Glomerular endothelial cell (primary cell): ENCODE results near the gene RANBP3. TPM values are rescaled to one million over a fixed set of nuclear protein-coding genes. Genes with fewer than 3 reads are reported as not detected.

Experiments
- DNase-seq: peaks from one replicate; pipeline ENCODE4 v3.0.0-alpha.2; 2011; ENCODE audit warnings: low read depth, low spot score; ENCODE audit errors: extremely low read depth
- total RNA-seq: library from RNA; depleted of rRNA; stranded (reverse); fragments of >200 nt; gene quantifications from 2 replicates; pipeline ENCODE4 v1.2.3, GENCODE V29; 2015

The RANBP3 gene
- total RNA-seq, 1 donor from 2014 or later, result 76.5 TPM

GRCh38 chr19:5932146-5932545 lies 45.8 kb downstream of the RANBP3 start:
- DNase-seq, result no peak

GRCh38 chr19:5931251-5931650 lies 46.7 kb downstream of the RANBP3 start:
- no peak for DNase-seq

- DNase-seq, result no peak
These were observed 48.3 kb downstream of the RANBP3 start for GRCh38 chr19:5929625-5930024.

DNA sequence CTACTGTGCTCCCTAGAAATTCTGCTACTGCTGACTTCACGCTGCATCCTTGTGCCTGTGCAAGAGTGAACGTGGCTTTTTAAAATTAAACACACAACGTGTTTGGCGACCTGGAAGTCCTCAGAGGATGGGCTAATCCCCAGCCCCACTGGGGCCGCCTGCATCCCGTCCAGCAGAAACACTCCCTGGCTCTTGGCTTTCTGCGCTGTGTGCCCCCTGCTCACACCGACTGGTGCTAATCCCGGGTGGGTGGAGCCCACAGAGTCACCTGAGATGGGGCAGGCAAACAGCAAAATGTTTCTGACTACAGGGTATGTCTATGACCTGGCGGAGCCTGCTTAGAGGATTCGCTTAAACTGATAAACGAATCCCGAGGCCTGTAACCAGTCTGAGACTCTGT lies 48.8 kb downstream of the RANBP3 start:
- no peak for DNase-seq

DNA sequence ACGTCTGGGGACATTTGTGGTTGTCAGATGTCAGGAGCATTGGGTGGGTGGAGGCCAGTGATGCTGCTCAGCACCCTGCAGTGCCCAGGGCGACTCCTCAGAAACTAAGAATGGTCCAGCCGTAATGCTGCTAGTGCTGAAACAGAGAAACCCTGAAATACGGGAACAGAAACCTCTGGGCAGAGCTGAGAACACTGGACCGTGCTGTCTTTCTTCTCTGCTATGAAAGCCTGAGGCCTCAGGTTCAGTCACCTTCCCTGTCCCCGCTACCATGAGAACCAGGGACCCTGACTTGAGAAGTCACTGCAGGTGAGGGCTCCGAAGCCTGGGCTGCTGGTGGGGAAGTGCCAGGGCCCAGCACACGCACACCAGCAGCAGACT lies 50.5 kb downstream of the RANBP3 start:
- DNase-seq, result no peak

DNA sequence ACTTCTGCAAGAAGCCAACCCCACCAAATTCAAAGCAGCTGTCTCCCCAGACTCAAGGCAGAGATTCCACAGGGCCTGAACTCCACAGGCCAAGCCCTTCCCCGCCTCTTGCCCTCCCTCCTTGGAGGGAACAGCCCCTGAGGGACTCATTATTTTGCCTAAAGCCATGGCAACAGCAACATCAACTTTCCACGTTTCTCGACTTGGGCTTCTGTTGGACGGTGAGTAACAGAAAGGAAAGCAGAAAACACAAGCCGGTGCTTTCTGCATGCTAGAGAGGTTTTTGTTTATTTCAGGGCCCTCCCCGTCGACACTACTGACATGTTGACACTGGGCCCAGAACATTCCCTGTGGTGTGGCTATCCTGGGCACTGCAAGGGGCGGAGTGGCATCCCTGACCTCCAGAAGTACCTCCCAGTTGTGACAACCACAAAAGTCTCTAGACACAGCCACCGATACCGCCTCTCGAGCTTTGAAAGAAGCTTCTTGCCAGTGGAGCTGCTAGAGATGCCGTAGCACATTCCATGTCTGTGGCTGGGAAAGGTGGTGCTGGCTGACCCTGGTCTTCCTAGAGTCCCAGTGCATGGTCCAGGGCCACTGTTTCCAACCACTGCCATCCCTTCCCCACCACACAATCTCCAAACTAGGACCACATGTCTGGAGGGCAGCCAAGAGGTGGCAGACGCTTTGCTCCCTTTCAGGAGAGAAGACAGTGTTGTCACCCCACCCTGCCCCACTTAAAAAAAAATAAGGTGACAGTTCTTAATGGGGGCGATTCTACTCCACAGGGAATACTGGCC lies 51.1 kb downstream of the RANBP3 start:
- DNase-seq, result no peak

DNA sequence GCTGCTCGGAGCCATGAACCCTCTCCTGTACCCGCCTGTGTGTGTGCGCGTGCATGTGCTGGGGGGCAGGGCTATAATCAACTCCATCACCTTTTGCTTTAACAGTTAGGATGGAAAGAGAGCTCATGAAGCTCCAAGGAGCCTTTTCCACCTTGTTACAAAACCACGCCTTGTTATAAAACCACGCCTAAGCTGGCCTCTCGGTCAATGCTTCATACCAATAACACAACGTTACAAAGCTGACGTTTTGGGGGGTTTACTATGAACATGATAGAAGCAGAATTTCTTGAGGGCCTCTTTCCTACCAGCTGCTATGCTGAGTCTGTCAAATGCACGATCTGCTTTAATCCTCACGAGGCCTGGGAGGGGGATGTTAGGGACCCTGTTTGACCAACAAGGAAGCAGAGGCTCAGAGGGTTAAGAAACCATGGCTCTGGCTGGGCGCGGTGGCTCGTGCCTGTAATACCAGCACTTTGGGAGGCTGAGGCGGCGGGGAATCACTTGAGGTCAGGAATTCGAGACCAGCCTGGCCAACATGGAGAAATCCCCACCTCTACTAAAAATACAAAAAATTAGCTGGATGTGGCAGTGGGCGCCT lies 52.0 kb downstream of the RANBP3 start:
- DNase-seq, result no peak

DNA sequence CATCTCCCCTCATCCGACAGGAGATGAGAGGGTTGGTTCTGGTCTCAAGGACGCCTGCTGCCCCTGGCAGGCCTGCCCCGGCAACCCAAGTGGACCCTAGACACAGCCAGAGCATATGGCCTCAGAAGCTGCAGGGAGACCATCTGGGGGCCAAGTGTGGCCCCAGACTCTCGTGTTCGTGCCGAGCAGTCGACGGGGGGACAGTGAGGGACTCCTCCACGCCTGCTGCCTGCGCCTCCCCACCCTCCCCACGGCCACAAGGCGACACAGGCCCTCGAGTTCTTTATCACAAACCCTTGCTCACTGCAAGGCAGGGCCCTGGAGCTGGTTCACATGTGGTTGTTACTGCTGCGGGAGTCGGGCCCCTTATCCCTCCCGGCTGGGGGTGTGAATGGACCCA lies 54.6 kb downstream of the RANBP3 start:
- no peak for DNase-seq

DNA sequence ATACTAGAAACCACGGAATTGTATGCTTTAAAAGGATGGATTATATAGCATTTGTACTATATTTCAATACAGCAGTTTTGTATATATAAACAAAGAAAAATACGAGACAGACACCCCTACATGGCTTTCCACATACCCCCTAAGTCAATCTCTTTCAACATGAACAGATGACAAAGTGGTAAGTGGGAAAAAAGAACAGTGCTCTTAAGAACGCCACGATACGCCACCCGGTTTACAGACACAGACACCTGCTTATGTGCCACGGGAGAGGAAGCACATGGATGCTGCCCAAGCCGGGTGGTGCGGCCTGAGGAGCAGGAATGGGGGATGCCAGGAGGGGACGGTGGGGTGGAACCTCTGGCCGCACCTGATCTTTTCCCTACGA lies 55.8 kb downstream of the RANBP3 start:
- DNase-seq, result no peak

DNA sequence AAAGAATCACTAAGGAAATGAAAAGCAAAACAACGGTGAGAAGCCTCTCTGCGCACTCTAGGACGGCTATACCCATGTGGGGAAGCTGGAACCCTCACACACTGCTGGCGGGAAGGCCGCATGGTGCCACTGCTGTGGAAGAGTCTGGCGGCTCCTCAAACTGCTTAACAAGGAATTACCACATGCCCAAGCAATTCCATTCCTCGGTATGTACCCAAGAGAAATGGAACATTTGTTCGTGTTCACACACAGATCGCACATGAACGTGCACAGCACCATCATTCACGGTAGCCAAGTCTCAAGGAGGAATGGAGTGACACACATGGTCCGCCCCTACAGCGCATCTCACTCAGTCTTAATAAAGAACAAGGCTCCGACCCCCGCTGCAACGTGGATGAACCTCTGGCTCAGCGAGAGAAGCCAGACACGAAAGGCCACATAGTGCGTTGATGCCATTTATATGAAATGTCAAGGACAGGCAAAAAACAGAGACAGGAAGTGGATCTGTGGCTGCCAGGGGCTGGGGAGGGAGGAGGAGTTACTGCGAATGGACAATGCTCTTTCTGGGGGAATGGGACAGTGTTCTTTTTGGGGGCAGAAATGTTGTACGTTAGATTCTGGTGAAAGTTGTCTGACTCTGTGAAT lies 56.3 kb downstream of the RANBP3 start:
- no peak for DNase-seq

GRCh38 chr19:5918463-5919079 lies 59.4 kb downstream of the RANBP3 start:
- DNase-seq, result no peak

GRCh38 chr19:5917431-5918107 lies 60.4 kb downstream of the RANBP3 start:
- no peak for DNase-seq

DNA sequence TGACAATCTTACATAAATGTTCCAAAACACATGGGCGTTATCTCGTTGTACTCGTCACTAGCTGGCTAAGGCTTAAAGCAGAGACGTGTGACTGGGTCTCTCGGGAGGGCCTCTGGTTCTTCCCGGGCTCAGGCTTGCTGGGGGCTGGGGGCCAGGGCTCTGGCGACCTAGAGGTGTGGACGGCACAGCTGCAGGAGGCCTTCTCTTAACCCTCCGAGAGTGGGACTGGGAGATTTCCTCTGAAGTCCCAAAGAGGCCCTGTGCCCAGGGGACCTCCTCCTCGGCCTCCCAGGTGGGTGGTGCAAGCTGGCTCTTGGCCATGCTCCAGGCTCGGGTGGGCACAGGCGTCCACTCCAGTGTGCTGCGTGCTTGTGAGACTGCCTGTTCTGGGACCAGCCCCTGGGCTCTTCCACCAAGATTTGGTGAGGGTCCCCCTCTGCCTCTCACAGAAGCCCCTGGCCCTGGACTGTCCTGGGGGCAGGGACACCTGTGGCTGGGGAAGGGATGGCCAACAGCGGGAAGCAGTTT lies 61.7 kb downstream of the RANBP3 start:
- no peak for DNase-seq

DNA sequence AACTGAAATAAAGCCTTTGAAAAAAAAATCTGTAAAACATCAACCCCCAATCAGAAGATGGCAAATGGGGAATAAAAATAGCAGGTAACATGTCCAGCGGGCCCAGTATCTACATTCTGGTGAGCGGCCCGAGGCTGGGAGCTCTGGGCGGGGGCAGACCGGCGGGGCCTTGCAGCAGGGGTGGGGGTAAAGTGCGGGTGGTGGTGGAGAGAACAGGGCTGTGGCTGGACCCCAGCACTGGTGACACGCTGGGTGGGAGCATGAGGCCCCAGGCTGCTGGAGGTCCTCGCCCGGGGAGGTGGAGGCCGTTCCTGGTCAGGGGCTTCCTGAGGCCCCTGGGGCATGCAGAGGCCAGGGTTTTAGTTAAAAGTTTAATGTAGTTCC lies 62.2 kb downstream of the RANBP3 start:
- DNase-seq, result no peak

GRCh38 chr19:5914946-5915781 lies 62.8 kb downstream of the RANBP3 start:
- DNase-seq, result no peak

GRCh38 chr19:5914358-5914774 lies 63.6 kb downstream of the RANBP3 start:
- no peak for DNase-seq

- DNase-seq, result no peak
These were observed 64.1 kb downstream of the RANBP3 start, which contains the start of gene CAPS for GRCh38 chr19:5913739-5914357. TSS of gene CAPS (plus strand) at chr19:5914254. CDS start at chr19:5914407, 153 bp downstream.

DNA sequence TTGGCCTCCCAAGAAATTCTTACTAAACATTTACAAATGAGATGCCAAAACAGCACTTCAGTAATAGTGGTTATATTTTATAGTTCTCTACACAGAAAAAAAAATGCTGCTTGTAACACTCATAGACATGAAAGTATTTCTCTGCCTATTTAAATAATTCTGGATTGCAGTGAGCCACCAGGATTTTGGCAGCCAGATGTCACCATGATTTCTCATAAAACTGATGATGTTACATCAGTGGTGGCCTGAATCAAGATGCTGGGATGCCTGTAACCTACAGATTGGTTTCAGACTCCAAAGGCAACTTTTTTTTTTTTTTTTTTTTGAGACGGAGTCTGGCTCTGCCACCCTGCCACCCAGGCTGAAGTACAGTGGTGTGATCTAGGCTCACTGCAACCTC lies 66.6 kb downstream of the RANBP3 start:
- no peak for DNase-seq

- no peak for DNase-seq
These were observed 67.4 kb downstream of the RANBP3 start for GRCh38 chr19:5910638-5910907.
